Nucleus accumbens (tissue), 56 donors: Measurements from ENCODE around the gene ZDHHC12.

ENCODE experiments used
- DNase-seq, 56 donors: peaks; one replicate each; lab custom pipeline; 2025; lab: John Stamatoyannopoulos, UW

ZDHHC12 gene

DNA sequence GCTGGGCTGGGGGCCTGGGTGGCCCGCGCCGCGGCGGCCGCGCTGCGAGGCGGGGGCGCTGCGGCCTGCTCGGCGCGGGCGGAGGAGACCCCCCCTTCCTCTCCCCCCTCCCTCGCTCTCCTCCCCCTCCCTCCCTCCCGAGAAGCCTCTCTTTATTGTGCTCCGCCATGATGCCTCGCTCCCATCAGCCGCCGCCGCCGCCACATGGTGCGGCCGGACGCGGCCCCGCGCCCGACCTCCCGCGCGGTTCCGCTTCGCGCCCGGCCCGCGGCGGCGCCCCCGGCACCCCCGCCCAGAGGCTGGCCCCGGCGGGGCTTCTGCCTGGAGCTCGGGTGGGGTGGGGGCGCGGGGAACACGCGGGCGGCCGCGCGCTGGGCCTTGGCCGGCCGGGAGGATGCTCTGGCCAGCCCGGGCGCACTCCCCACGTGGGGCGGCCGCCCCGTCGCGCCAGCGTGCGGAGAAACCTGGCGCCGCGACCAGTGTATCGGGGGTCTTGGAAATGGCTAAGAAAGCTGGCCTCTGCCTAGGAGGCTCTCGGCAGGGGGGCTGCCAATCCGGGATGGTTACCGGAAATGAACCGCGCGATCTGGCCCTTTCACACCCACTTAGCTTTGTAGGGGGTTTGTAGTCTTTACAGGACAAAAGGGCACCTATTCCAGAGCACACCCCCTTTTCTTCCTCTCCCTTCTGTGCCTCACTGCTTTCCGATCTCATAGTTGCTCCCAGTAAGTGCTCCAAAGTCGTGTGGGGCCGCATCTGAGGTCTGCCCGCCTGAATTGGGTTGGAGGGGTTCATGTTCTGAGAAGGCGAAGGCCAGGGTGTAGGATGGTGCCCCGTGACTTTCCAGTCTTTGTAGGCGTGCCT, 33.9 kb downstream of the ZDHHC12 start:
- peak in 33 of 56 donors; percentile 7 to 64 (median 37) for DNase-seq

DNA sequence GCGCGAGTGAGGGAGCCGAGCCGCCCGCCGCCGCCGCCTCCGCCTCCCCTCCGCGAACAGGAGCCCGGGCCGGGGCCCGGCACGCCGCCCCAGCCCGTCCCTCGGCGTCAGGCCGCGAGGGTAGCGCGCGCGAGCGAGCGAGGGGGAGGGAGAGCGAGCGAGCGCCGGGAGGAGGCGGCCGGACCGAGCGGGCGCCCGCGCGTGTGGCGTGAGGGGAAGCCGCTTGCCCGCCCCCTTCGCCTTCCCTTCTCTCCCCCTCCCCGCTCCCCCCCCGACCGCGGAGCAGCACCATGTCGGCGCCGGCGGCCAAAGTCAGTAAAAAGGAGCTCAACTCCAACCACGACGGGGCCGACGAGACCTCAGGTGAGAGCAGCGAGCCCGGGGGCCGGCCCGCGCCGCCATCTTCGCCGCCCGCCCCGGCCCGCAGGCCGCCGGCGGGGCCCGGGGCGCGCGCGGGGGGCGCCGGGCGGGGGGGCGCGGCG, 34.6 kb downstream of the ZDHHC12 start:
- DNase-seq, result peak in 26 of 56 donors; percentile 16 to 84 (median 66)

DNA sequence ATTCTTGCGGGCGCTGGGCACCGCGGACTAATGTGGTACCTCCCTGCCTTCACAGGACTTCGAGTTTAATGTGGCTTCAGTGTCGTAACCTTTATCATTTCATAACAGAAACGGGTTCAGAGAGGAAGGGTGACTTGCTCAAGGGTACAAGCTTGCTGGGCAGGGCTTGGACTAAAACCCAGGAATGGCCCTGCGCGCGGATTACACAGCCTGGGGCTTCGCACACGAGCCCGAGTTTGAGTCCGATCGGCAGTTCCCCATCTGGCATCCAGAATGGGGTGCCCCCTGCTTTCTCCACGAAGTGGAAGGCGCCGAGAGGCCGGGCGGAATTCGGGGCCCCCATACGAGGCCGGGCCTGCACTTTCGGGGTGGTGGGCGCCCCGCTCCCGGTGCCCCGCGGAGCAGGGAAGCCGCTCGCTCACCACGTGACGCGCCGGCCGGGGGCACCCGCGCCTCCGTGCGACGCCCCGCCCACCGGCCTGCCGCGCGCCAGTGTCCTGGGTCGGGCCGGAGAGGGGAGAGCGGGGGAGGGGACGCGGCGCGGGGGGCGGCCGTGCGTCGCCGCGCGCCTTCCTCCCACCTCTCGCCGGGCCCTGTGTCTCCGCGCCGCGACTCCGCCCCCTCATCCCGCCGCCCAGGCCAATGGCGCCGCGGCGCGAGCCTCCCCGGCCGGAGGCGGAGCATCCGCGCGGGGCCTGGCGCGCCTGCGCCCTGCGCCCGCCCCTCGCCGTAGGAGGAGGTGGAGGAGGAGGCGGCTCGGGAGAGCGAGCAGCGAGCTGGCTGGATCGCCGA, 35.2 kb downstream of the ZDHHC12 start, which contains the start of gene SET:
Gene SET (plus strand): TSS at position 722 of the 792 bp plus-strand sequence. CDS start 361 bp downstream, outside the sequence.
- peak in 55 of 56 donors; percentile 52 to 94 (median 85) for DNase-seq

DNA sequence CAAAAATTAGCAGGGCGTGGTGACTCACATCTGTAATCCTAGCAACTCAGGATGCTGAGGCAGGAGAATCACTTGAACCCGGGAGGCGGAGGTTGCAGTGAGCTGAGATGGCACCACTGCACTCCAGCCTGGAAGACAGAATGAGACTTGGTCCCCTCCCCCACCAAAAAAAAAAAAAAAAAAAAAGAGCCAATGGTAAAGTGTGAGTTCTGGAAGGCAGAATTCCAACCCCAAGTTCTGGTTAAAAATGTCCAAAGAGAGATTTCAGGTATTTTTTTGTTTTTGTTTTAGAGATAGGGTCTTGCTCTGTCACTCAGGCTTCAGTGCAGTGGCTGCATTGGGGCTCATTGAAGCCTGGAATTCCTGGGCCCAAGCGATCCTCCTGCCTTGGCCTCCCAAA, 36.5 kb downstream of the ZDHHC12 start:
- DNase-seq, result no peak

DNA sequence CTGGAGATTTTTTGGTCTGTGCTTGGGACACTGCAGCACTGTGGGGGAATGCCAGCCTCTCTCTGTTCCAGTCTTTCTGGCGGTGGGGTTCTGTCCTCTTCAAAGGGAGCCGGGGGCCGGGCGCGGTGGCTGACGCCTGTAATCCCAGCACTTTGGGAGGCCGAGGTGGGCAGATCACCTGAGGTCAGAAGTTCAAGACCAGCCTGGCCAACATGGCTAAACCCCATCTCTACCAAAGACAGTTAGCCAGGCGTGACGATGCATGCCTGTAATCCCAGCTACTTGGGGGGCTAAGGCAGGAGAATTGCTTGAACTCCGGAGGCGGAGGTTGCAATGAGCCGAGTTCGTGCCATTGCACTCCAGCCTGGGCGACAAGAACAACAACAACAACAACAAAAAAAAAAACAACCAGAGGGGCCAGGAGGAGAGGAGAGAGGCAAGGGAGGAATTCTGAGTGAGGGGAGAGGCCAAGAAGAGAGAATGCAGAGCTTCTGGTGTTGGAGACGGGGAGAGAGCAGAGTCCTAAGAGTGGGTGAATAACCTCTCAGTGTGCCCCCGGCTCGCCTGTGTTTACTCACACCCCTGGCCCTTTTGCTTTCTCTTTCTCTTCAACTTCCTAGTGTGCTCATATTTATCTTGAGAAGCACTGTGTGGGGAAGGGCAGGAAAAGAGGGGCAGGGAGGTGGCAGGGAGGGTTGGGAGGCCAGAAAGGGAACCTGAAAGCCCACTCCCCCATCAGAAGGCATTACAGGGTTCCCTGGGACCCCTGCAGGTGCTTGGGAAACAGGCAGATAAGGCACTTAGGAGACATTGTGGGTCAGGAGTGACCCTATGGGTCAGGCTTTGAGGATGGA, 38.1 kb downstream of the ZDHHC12 start:
- DNase-seq, result no peak

DNA sequence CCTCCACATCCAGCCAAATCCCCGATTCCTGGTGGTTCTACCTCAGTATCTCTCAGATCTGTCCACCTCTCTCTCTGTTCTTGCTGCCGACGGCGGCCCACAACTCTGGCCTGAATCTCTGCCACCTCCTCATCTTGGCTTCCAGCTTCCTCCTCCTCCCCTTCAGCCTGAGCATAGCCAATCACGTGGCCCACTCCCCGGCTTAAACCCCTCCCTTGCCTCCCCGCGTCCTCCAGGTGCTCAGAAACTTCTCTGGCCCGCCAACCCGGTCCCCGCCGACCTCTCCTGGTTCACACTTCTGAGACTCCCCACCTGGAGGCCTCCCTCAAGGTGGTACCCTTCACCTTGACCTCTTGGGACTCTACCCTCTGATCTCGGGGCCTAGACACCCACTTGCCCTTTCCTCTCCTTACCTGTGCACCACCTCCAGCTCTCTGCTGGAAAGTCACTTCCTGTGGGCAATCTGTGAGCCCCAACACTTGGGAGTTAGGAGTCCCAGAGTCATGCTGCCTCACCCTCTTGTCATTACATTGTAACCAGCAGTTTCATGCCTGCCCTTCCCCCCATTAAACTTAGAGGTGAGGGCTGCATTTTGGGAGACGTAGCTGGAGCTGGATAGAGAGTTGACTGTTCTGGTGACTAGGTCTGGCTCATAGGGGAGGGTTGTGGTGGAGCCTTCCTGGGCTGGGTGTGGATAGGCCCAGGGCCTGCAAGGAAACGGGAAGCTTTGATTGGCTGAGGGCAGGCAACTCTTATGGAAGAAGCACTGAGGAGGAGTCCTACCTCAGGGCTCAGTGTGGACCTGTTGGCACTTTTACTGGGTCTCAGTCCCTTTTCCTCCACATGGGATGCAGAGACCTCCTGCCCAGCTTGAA, 39.4 kb downstream of the ZDHHC12 start:
- DNase-seq, result peak in 27 of 56 donors; percentile 3 to 54 (median 14)

DNA sequence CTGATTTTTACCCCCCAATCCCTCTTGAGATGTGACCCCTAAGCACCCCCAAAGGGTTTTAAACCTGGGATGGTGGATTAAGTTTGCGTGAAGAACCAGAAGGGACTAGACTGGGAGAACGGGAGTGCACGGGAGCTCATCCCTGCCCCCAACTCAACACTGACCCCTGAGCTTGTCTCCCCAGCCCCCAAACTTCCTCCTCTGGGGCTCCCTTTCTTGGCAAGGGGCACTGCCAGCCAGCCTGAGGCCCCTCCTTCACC, 39.9 kb downstream of the ZDHHC12 start:
- DNase-seq, result no peak

DNA sequence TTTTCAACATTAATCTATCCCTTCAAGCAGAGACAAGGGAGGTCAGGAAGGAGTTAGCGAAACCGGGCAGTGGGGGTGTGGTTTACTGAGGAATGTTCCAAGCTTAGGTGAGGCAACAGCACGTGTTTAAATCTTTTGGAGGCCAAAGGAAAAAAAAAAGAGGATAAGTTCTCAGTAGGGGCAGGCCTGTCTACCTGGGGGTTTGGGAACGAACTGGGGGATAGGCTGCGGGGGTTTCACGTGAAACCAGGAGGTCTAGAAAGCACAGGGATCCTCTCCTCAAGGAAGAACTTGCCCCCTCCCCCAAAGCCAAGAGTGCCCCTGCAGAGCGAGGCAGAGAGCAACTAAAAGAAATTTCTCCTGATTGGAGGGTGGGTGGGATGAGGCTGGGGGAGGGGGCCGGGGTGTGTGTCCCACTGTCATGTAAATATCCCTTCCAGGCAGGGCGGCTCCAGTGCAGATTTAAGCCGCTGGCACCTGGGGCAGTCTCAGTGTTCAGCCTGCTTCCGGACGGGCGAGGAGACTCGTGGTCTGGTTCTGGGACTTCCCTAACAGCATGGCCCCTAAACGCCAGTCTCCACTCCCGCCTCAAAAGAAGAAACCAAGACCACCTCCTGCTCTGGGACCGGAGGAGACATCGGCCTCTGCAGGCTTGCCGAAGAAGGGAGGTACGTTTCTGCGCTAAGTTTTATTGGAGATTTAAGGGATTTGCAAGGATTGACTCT, 40.4 kb downstream of the ZDHHC12 start:
- DNase-seq, result peak in 5 of 56 donors; percentile 3 to 13 (median 8)

DNA sequence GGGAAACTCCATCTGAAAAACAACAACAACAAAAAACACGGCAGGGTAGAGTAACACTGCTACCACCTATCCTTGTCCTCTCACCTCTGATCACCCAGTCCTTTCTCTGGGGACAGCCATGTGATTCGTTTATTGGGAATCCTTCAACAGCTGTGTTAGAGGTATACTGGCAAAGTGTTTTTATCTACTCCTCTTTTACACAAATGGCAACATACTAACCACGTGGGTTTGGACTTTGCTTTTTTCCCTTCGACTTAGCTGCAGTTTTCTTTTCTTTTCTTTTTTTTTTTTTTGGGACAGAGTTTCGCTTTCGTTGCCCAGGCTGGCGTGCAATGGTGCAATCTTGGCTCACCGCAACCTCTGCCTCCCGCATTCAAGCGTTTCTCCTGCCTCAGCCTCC, 46.1 kb downstream of the ZDHHC12 start:
- no peak for DNase-seq

DNA sequence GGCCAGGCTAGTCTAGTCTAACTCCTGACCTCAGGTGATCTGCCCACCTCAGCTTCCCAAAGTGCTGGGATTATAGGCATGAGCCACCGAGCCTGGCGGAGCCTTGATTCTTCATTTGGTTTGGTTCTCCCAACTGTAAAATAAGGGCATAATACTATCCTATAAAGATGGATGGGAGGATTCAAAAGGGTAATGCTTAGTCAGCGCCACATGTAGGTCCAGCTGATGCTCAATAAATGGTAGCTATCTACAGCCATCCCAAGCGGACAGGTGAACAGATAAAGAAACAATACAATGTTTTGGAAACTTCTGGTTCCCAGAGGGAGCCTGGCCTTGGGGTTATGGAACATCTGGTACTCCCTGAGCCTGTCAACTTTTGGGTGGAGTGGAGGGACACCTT, 48.5 kb downstream of the ZDHHC12 start:
- no peak for DNase-seq
